Naive thymus-derived CD4-positive, alpha-beta T cell (primary cell): Measurements from ENCODE around the gene PKP1. TPM values are rescaled to one million over a fixed set of nuclear protein-coding genes. Genes with fewer than 3 reads are reported as not detected.

Experiments
- ATAC-seq: fragments of 150-1000 bp; cut with Tn5 transposase; 2 replicates; pipeline ENCODE4 v1.10.0; 2021; ENCODE audit warnings: mild to moderate bottlenecking, moderate library complexity
- CTCF ChIA-PET: fragments of 350-600 bp; sonication (Branson Sonifier 250); formaldehyde crosslinking; loops from one replicate; lab custom pipeline; 2021; ENCODE audit warnings: antibody characterized with exemption; lab: Charles Lee
- POLR2A ChIA-PET: fragments of 350-600 bp; sonication (Branson Sonifier 250); formaldehyde crosslinking; loops from one replicate; lab custom pipeline; 2021; ENCODE audit warnings: antibody characterized with exemption, inconsistent platforms; lab: Charles Lee
- DNase-seq, 9 donors: peaks; one replicate each; pipeline versions ENCODE4 v3.0.0 to v3.0.0-alpha.2; 2020 to 2022; ENCODE audit warnings: mixed read lengths in 1 of 9
- H3K27ac ChIP-seq: one replicate; pipeline ENCODE4 v1.7.0; 2013; ENCODE audit warnings: mild to moderate bottlenecking, low read depth, low read length, moderate library complexity
- H3K27me3 ChIP-seq, 2 donors: one replicate each; pipeline ENCODE4 v1.7.0; 2013; ENCODE audit warnings: low read length in 2 of 2, mild to moderate bottlenecking in 2 of 2, moderate library complexity in 2 of 2; ENCODE audit not compliant: control insufficient read depth in 2 of 2, insufficient read depth in 2 of 2
- H3K36me3 ChIP-seq, 3 experiments: 1 replicate in 2 of 3; 2 replicates in 1 of 3; pipeline ENCODE4 v1.7.0; 2013; ENCODE audit warnings: low read length in 3 of 3, mild to moderate bottlenecking in 3 of 3, moderate library complexity in 1 of 3; ENCODE audit not compliant: insufficient read depth in 3 of 3, control insufficient read depth in 2 of 3
- H3K4me1 ChIP-seq, 2 donors: one replicate each; pipeline ENCODE4 v1.7.0; 2013; ENCODE audit warnings: low read length in 2 of 2, mild to moderate bottlenecking in 2 of 2, moderate library complexity in 1 of 2; ENCODE audit not compliant: control insufficient read depth in 2 of 2, insufficient read depth in 2 of 2
- H3K4me3 ChIP-seq: 2 replicates; pipeline ENCODE4 v1.7.0; 2013; ENCODE audit warnings: mild to moderate bottlenecking, low read length
- H3K9me3 ChIP-seq, 3 experiments: 1 replicate in 2 of 3; 2 replicates in 1 of 3; pipeline ENCODE4 v1.7.0; 2013; ENCODE audit warnings: low read length in 3 of 3; ENCODE audit not compliant: control insufficient read depth in 2 of 3
- H3K27ac Mint-ChIP-seq, 9 donors: one replicate each; pipeline ENCODE4 v1.8.0; 2020 to 2022; ENCODE audit warnings: mixed read lengths in 9 of 9, mild to moderate bottlenecking in 8 of 9, moderate library complexity in 5 of 9, inconsistent platforms in 2 of 9
- H3K27me3 Mint-ChIP-seq, 5 donors: one replicate each; pipeline ENCODE4 v1.8.0; 2021 to 2022; ENCODE audit warnings: mixed read lengths in 5 of 5, mild to moderate bottlenecking in 1 of 5
- H3K36me3 Mint-ChIP-seq, 5 donors: one replicate each; pipeline ENCODE4 v1.8.0; 2020 to 2022; ENCODE audit warnings: mixed read lengths in 5 of 5, mild to moderate bottlenecking in 3 of 5, inconsistent platforms in 1 of 5
- H3K4me1 Mint-ChIP-seq, 7 donors: one replicate each; pipeline ENCODE4 v1.8.0; 2020 to 2022; ENCODE audit warnings: mixed read lengths in 7 of 7, mild to moderate bottlenecking in 3 of 7, inconsistent platforms in 1 of 7
- H3K4me3 Mint-ChIP-seq, 10 donors: one replicate each; pipeline ENCODE4 v1.8.0; 2020 to 2022; ENCODE audit warnings: mild to moderate bottlenecking in 10 of 10, mixed read lengths in 10 of 10, moderate library complexity in 6 of 10, inconsistent platforms in 2 of 10
- H3K9me3 Mint-ChIP-seq, 11 donors: one replicate each; pipeline ENCODE4 v1.8.0; 2020 to 2022; ENCODE audit warnings: mixed read lengths in 11 of 11, mild to moderate bottlenecking in 4 of 11, inconsistent platforms in 1 of 11, moderate library complexity in 1 of 11
- intact Hi-C, 2 donors: fragments of 100-400 bp; cut with micrococcal nuclease; formaldehyde crosslinking; loops; one replicate each; pipeline ENCODE4 v1.15.1; 2023
- polyA plus RNA-seq, 2 donors: library from polyadenylated mRNA; unstranded; fragments of 300-500 nt; fragmentation: Illumina TruSeq; gene quantifications; one replicate each; pipeline ENCODE4 v1.2.3, GENCODE V29; 2021
- total RNA-seq, 6 experiments: library from RNA in 5 of 6; stranded (reverse) in 5 of 6; gene quantifications; 1 replicate in 5 of 6; 2 replicates in 1 of 6; pipeline ENCODE4 v1.2.3 and lab custom pipeline; 2021 to 2026

Gene PKP1
- total and polyA plus RNA-seq, 7 experiments from 2014 or later: not detected

DNA sequence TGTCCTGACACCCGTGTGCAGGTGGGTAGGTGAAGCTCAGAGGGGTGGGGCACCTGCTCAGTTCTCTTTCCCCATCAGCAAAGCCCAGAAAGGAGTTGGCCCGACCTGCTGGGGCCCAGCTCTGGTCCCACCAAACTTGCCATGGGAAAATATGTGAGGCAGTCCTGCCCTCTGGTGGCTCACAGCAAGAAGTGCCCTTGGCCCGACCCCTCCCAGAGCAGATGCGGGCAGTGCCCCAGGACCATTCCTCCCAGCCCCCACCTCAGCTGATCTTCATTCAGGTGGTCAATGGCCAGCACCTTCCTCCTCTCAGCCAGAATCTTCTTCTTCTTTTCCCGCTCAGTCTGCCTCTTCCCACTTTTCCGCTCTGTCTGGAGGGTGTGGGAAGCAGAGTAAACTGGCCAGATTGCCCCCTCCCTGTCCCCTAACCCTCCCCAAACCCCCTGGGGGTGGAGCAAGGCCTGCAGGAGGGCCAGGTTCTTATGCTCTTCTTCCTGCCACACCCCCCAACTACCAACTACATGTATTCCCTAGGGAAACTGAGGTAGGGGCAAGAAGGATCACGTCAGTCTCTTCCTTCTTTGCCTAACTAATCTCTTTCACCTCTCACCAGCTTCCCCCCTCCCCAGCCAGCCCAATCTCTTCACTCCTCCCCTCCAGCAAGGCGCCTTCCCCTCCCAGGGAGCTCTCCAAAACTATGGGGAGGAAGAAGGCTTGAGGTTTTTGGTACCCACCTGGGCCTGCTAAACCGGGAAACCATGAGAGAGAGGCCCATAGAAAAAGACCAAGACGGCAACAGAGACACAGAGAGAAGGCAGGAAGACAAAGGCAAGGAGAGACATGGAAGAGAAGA, 78.6 kb downstream of the PKP1 start:
- Histone ChIP-seq H3K27ac (no peak overlapping the region), H3K36me3 (no peaks in the 10 kb centered on the region), H3K4me1 (no peaks in the 10 kb centered on the region), H3K4me3 (no peak overlapping the region), H3K27me3 (no peaks in the 10 kb centered on the region), H3K9me3 (no peaks in the 10 kb centered on the region)
- ChIA-PET POLR2A (no interaction called here), CTCF (no interaction called here)
- Mint-ChIP-seq H3K27me3 (peaks cover 0 to 27% (median 10%) of the 10 kb centered on the region in 5 donors), H3K36me3 (no peaks in the 10 kb centered on the region), H3K4me3 (no peak overlapping the region), H3K4me1 (no peaks in the 10 kb centered on the region), H3K27ac (no peak overlapping the region), H3K9me3 (no peaks in the 10 kb centered on the region)
- no peak for DNase-seq
- ATAC-seq: peak; percentile 33
- intact Hi-C loops: loop anchor here (2.0 to 5.0 kb wide), 2 partner anchors 107 to 275 kb away; no protein-coding TSS in a partner anchor

DNA sequence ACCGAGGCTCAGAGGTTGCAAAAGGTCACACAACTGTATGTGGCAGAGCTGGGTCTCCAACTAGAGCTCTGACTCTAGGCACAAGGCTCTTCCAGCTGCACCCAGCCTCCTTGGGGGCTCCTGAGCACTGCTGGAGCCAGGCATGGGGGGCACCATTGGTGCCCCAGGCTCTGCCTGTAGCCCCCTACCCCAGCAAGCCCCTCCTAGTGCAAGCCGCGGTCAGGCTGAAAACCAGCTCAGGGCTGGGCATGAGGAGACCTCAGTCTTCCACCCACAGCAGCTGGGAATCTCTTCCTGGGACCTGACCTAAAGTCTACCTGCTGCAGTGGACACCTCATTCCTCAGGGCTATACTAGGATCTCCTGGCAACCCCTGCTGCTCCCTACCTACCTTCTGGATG, 79.6 kb downstream of the PKP1 start:
- intact Hi-C loops: loop anchor here in 1 of 2 donors (5.0 kb wide), 1 partner anchor 276 kb away; no protein-coding TSS in a partner anchor
- DNase-seq (no peak), ATAC-seq (no peak)
- no peaks in the 10 kb centered on the region for H3K36me3 ChIP-seq
- no peaks in the 10 kb centered on the region for H3K36me3 Mint-ChIP-seq
- H3K27ac ChIP-seq: no peak overlapping the region
- POLR2A ChIA-PET: no interaction called here
- H3K4me1 ChIP-seq: no peaks in the 10 kb centered on the region
- no peak overlapping the region for H3K4me3 ChIP-seq
- no peak overlapping the region for H3K27ac Mint-ChIP-seq
- peaks cover 0 to 27% (median 8%) of the 10 kb centered on the region in 5 donors for H3K27me3 Mint-ChIP-seq
- H3K4me3 Mint-ChIP-seq: no peak overlapping the region
- CTCF ChIA-PET: interaction anchor here (0.9 kb wide), 1 partner anchor 27 kb away, joined by 3 read pairs; no protein-coding TSS in a partner anchor
- H3K9me3 Mint-ChIP-seq: no peaks in the 10 kb centered on the region
- H3K27me3 ChIP-seq: no peaks in the 10 kb centered on the region
- no peaks in the 10 kb centered on the region for H3K9me3 ChIP-seq
- H3K4me1 Mint-ChIP-seq: no peaks in the 10 kb centered on the region

DNA sequence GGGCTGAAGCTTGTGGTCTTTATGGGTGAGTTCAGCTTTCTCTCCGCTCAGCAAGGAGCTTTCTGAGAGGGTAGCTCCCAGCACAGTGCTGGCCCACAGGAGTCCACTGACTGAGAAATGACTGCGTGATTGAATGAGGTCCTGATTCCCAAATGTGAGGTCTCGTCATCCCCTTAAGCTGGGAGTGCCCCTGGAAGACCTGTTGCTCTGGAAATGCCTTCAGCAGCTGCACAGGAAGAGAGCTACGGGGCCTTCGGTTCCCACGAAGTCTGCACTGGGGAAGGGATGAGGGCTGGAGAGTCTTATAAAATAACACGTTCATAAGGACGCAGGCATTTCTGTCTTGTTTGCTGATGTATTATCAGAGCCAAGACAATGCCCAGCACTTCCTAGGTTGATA, 80.2 kb downstream of the PKP1 start:
- intact Hi-C loops: loop anchor here in 1 of 2 donors (5.0 kb wide), 1 partner anchor 276 kb away; no protein-coding TSS in a partner anchor
- ChIA-PET POLR2A (no interaction called here), CTCF (interaction anchor here (0.9 kb wide), 1 partner anchor 26 kb away, joined by 3 read pairs; no protein-coding TSS in a partner anchor)
- ATAC-seq (no peak), DNase-seq (no peak)
- Histone ChIP-seq H3K27ac (no peak overlapping the region), H3K36me3 (no peaks in the 10 kb centered on the region), H3K27me3 (no peaks in the 10 kb centered on the region), H3K4me1 (no peaks in the 10 kb centered on the region), H3K9me3 (no peaks in the 10 kb centered on the region), H3K4me3 (no peak overlapping the region)
- no peaks in the 10 kb centered on the region for H3K4me1 Mint-ChIP-seq
- H3K27ac Mint-ChIP-seq: no peak overlapping the region
- H3K4me3 Mint-ChIP-seq: no peak overlapping the region
- H3K36me3 Mint-ChIP-seq: no peaks in the 10 kb centered on the region
- peaks cover 0 to 31% (median 6%) of the 10 kb centered on the region in 5 donors for H3K27me3 Mint-ChIP-seq
- H3K9me3 Mint-ChIP-seq: no peaks in the 10 kb centered on the region

DNA sequence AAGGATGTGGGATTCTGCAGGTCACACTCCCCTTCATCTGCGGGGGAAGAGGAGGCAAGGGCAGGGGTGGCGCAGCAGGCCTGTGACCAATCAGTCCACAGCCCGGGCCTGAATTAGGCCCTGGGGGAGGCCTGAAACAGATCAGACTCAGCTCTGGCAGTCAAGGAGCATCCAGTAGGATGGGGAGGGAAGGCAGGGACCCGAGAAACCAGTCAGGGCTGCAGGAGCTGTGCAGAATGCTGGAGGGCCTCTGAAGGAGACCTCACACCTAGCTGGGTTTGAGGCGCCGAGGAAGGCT, 81.5 kb downstream of the PKP1 start:
- intact Hi-C loops: loop anchor here in 1 of 2 donors (5.0 kb wide), 1 partner anchor 277 kb away; no protein-coding TSS in a partner anchor
- H3K4me3 Mint-ChIP-seq: no peak overlapping the region
- DNase-seq: no peak
- Histone ChIP-seq H3K27me3 (no peaks in the 10 kb centered on the region), H3K9me3 (no peaks in the 10 kb centered on the region), H3K27ac (no peak overlapping the region), H3K36me3 (no peaks in the 10 kb centered on the region), H3K4me3 (no peak overlapping the region), H3K4me1 (no peaks in the 10 kb centered on the region)
- no peak overlapping the region for H3K27ac Mint-ChIP-seq
- ChIA-PET POLR2A (no interaction called here), CTCF (no interaction called here)
- no peak for ATAC-seq
- no peaks in the 10 kb centered on the region for H3K4me1 Mint-ChIP-seq
- H3K9me3 Mint-ChIP-seq: no peaks in the 10 kb centered on the region
- peaks cover 0 to 32% (median 6%) of the 10 kb centered on the region in 5 donors for H3K27me3 Mint-ChIP-seq
- H3K36me3 Mint-ChIP-seq: no peaks in the 10 kb centered on the region

DNA sequence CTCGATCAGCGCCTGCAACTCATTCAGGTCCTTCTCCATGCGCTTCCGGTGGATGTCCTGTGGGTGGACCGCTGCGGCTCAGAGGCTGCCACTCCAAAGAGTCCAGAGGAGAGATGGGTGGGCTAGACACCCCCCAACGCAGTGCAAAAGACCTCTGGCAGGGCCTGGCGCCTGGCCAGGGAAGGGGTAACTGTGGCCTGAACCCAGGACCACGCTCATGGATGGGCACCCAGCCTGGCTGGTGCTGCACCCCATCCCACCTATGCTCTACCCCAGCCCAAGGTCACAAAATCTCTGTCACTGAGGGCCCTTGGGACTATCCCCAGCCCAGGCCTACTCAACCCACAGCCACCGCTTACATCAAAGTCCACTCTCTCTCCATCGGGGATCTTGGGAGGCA, 81.9 kb downstream of the PKP1 start:
- POLR2A ChIA-PET: no interaction called here
- no peak overlapping the region for H3K27ac ChIP-seq
- H3K36me3 ChIP-seq: no peaks in the 10 kb centered on the region
- H3K27ac Mint-ChIP-seq: peak overlapping the region in 1 of 9 donors; percentile 65
- no peaks in the 10 kb centered on the region for H3K9me3 ChIP-seq
- DNase-seq (no peak), ATAC-seq (no peak)
- no peaks in the 10 kb centered on the region for H3K27me3 ChIP-seq
- no peaks in the 10 kb centered on the region for H3K9me3 Mint-ChIP-seq
- intact Hi-C loops: no loop called here
- H3K4me3 ChIP-seq: no peak overlapping the region
- H3K36me3 Mint-ChIP-seq: no peaks in the 10 kb centered on the region
- no peaks in the 10 kb centered on the region for H3K4me1 Mint-ChIP-seq
- H3K4me3 Mint-ChIP-seq: no peak overlapping the region
- H3K4me1 ChIP-seq: no peaks in the 10 kb centered on the region
- CTCF ChIA-PET: no interaction called here
- H3K27me3 Mint-ChIP-seq: peaks cover 0 to 32% (median 6%) of the 10 kb centered on the region in 5 donors

DNA sequence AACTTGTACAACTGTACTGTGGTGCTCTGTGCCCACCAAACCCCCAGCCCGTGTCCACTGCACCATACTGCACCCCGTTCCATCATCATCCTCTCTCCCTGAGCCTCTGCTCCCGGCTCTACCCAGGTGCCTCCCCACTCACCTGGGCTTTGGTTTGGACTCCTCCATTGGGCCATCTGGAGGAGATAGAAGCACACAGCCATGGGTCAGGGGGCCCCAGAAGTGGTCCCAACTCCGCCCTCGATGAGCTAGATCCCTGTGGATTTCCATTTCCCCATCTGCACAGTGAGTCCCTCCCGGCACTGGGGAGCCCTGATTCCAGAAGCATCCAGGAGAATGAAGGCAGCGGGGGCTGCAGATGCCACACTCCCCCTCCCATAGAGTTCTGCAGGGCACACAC, 83.4 kb downstream of the PKP1 start:
- Mint-ChIP-seq H3K4me3 (no peak overlapping the region), H3K9me3 (no peaks in the 10 kb centered on the region), H3K36me3 (no peaks in the 10 kb centered on the region), H3K4me1 (no peaks in the 10 kb centered on the region), H3K27ac (no peak overlapping the region), H3K27me3 (peaks cover 0 to 39% (median 6%) of the 10 kb centered on the region in 5 donors)
- no peaks in the 10 kb centered on the region for H3K4me1 ChIP-seq
- POLR2A ChIA-PET: no interaction called here
- no peak overlapping the region for H3K27ac ChIP-seq
- H3K9me3 ChIP-seq: no peaks in the 10 kb centered on the region
- no peaks in the 10 kb centered on the region for H3K36me3 ChIP-seq
- ATAC-seq (no peak), DNase-seq (no peak)
- CTCF ChIA-PET: no interaction called here
- H3K4me3 ChIP-seq: no peak overlapping the region
- H3K27me3 ChIP-seq: no peaks in the 10 kb centered on the region
- intact Hi-C loops: no loop called here

DNA sequence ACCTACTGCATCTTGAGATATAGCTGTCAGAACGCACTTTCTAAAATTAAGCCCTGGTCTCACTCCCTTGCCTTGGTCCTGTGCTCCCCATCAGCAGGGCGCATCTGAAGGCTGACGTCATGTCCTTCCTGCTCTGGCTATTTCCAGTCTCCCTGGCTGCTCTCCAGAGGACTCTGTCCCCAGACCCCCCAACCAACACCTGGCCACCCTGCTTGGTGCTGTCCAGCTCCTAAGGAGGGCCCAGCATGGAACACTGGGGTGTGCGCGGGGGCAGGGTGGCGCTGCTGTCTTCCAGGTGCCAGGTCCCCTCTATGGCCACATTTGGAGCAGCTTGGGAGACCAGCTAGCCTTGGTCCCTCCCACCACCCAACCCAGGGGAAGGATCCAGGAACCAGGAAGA, 85.9 kb downstream of the PKP1 start:
- Histone ChIP-seq H3K36me3 (no peaks in the 10 kb centered on the region), H3K4me3 (no peak overlapping the region), H3K9me3 (no peaks in the 10 kb centered on the region), H3K27ac (no peak overlapping the region), H3K4me1 (no peaks in the 10 kb centered on the region), H3K27me3 (no peaks in the 10 kb centered on the region)
- DNase-seq (no peak), ATAC-seq (no peak)
- Mint-ChIP-seq H3K27me3 (peaks cover 4 to 42% (median 7%) of the 10 kb centered on the region in 5 donors), H3K9me3 (no peaks in the 10 kb centered on the region), H3K4me3 (no peak overlapping the region), H3K36me3 (no peaks in the 10 kb centered on the region), H3K27ac (no peak overlapping the region), H3K4me1 (no peaks in the 10 kb centered on the region)
- ChIA-PET POLR2A (no interaction called here), CTCF (no interaction called here)
- intact Hi-C loops: no loop called here
